Tibial artery (tissue), 4 donors: ENCODE data around the gene COL1A2.

ENCODE experiments used
- DNase-seq, 2 donors: peaks; one replicate each; pipeline ENCODE4 v3.0.0-alpha.2; 2019
- H3K27ac ChIP-seq, 2 donors: fragments of 200-600 bp; sonication (generic) in 1 of 2; 1 replicate in 1 of 2; 2 replicates in 1 of 2; pipeline ENCODE4 v1.5.1; 2018 to 2019; ENCODE audit warnings: mild to moderate bottlenecking in 1 of 2
- H3K27me3 ChIP-seq, 2 donors: fragments of 200-600 bp; sonication (generic) in 1 of 2; one replicate each; pipeline versions ENCODE4 v1.5.1 to v1.6.0; 2016 to 2019
- H3K36me3 ChIP-seq, 3 donors: fragments of 200-600 bp; sonication (generic) in 2 of 3; one replicate each; pipeline ENCODE4 v1.5.1; 2016 to 2019; ENCODE audit warnings: mild to moderate bottlenecking in 2 of 3
- H3K4me1 ChIP-seq, 4 donors: fragments of 200-600 bp; sonication (generic) in 2 of 4; 1 replicate in 3 of 4; 2 replicates in 1 of 4; pipeline ENCODE4 v1.5.1; 2016 to 2019
- H3K4me3 ChIP-seq, 2 donors: fragments of 200-600 bp; sonication (generic) in 1 of 2; 1 replicate in 1 of 2; 2 replicates in 1 of 2; pipeline ENCODE4 v1.5.1; 2018 to 2019; ENCODE audit warnings: mild to moderate bottlenecking in 2 of 2
- H3K9me3 ChIP-seq, 3 donors: fragments of 200-600 bp; sonication (generic) in 1 of 3; one replicate each; pipeline ENCODE4 v1.5.1; 2016 to 2019
- CTCF ChIP-seq, 2 experiments: fragments of 200-600 bp in 1 of 2; fragments of 450-650 bp in 1 of 2; IDR thresholded peaks; one replicate each; pipeline ENCODE4 v1.5.1; 2017 to 2019; ENCODE audit warnings: antibody characterized with exemption in 2 of 2, mild to moderate bottlenecking in 1 of 2, moderate library complexity in 1 of 2
- intact Hi-C: fragments of 100-400 bp; cut with DNase I; formaldehyde crosslinking; loops from one replicate; pipeline ENCODE4 v1.15.0; 2023; ENCODE audit warnings: low total_unique reads

COL1A2 gene

GRCh38 chr7:94391726-94392392 lies 2.8 kb upstream of the COL1A2 start:
- DNase-seq = peak in 1 of 2 donors; percentile 58
- H3K27me3 ChIP-seq = no peaks in the 10 kb centered on the region
- H3K36me3 ChIP-seq = no peaks in the 10 kb centered on the region
- H3K4me1 ChIP-seq = peaks cover 0 to 28% (median 20%) of the 10 kb centered on the region in 4 donors
- H3K9me3 ChIP-seq = no peaks in the 10 kb centered on the region
- H3K27ac ChIP-seq = peak overlapping the region; percentile 89 to 93
- intact Hi-C loops = no loop called here
- TF ChIP-seq CTCF (IDR thresholded peaks at IDR 0.05) = no peak
- H3K4me3 ChIP-seq = peak overlapping the region in 1 of 2 donors; percentile 28

GRCh38 chr7:94392393-94392786 lies 2.3 kb upstream of the COL1A2 start:
- Histone ChIP-seq H3K4me1 (peaks cover 0 to 30% (median 20%) of the 10 kb centered on the region in 4 donors), H3K36me3 (no peaks in the 10 kb centered on the region), H3K27ac (peak overlapping the region; percentile 89 to 93), H3K4me3 (peak overlapping the region in 1 of 2 donors; percentile 28), H3K27me3 (no peaks in the 10 kb centered on the region), H3K9me3 (no peaks in the 10 kb centered on the region)
- TF ChIP-seq CTCF (IDR thresholded peaks at IDR 0.05) = no peak
- intact Hi-C loops = no loop called here
- no peak for DNase-seq

GRCh38 chr7:94393246-94394108 lies 1.2 kb upstream of the COL1A2 start:
- TF ChIP-seq CTCF (IDR thresholded peaks at IDR 0.05) = no peak
- peaks cover 0 to 41% (median 21%) of the 10 kb centered on the region in 4 donors for H3K4me1 ChIP-seq
- H3K27ac ChIP-seq = peak overlapping the region; percentile 89 to 93
- H3K27me3 ChIP-seq = no peaks in the 10 kb centered on the region
- DNase-seq = peak in 1 of 2 donors; percentile 76
- peak overlapping the region; percentile 68 to 76 for H3K4me3 ChIP-seq
- H3K36me3 ChIP-seq = no peaks in the 10 kb centered on the region
- intact Hi-C loops = loop anchor here (2.0 kb wide), 2 partner anchors 19 to 97 kb away; no protein-coding TSS in a partner anchor
- no peaks in the 10 kb centered on the region for H3K9me3 ChIP-seq

- peak overlapping the region; percentile 68 to 76 for H3K4me3 ChIP-seq
- H3K9me3 ChIP-seq = no peaks in the 10 kb centered on the region
- peak overlapping the region; percentile 89 to 93 for H3K27ac ChIP-seq
- intact Hi-C loops = loop anchor here (2.0 kb wide), 2 partner anchors 19 to 97 kb away; no protein-coding TSS in a partner anchor
- H3K27me3 ChIP-seq = no peaks in the 10 kb centered on the region
- peaks cover 0 to 5% (median 4%) of the 10 kb centered on the region in 3 donors for H3K36me3 ChIP-seq
- H3K4me1 ChIP-seq = peaks cover 0 to 47% (median 26%) of the 10 kb centered on the region in 4 donors
- no peak for TF ChIP-seq CTCF (IDR thresholded peaks at IDR 0.05)
- DNase-seq = peak in 1 of 2 donors; percentile 74
These were observed 622 bp upstream of the COL1A2 start for GRCh38 chr7:94394109-94394436.

- DNase-seq = peak; percentile 79
- peak; percentile 87 to 92 for TF ChIP-seq CTCF (IDR thresholded peaks at IDR 0.05)
These were observed 694 bp downstream of the COL1A2 start for GRCh38 chr7:94395141-94396036.

More at GRCh38 chr7:94395141-94396036, 694 bp downstream of the COL1A2 start:
- Histone ChIP-seq H3K9me3 (no peaks in the 10 kb centered on the region), H3K4me1 (peaks cover 0 to 60% (median 36%) of the 10 kb centered on the region in 4 donors), H3K36me3 (peaks cover 0 to 13% (median 9%) of the 10 kb centered on the region in 3 donors), H3K27me3 (no peaks in the 10 kb centered on the region), H3K27ac (peak overlapping the region; percentile 89 to 93), H3K4me3 (peak overlapping the region; percentile 68 to 76)
- intact Hi-C loops = loop anchor here (2.0 kb wide), 2 partner anchors 21 to 99 kb away; no protein-coding TSS in a partner anchor
